WTC11 (cell line): ENCODE measurements around the gene SLC8A1.

Source experiments
- CREB1 ChIP-seq: sonication (generic); formaldehyde crosslinking; IDR thresholded peaks from 2 replicates; pipeline ENCODE4 v1.8.0; 2023; ENCODE audit warnings: mild to moderate bottlenecking, missing genetic modification reagents
- CTCF ChIP-seq: fragments of 200-600 bp; IDR thresholded peaks from 2 replicates; pipeline ENCODE4 v1.8.0; 2022; ENCODE audit warnings: antibody characterized with exemption
- E2F5 ChIP-seq: sonication (generic); formaldehyde crosslinking; IDR thresholded peaks from 2 replicates; pipeline ENCODE4 v1.8.1; 2022; ENCODE audit warnings: mild to moderate bottlenecking, moderate library complexity, missing genetic modification reagents
- ESRRA ChIP-seq: sonication (generic); formaldehyde crosslinking; IDR thresholded peaks from 2 replicates; pipeline ENCODE4 v1.8.1; 2022; ENCODE audit warnings: mild to moderate bottlenecking, missing genetic modification reagents, borderline replicate concordance
- JAZF1 ChIP-seq: fragments of 250-450 bp; sonication (Bioruptor Pico); IDR thresholded peaks from 2 replicates; pipeline ENCODE4 v1.9.0; 2021; ENCODE audit warnings: moderate library complexity, mild to moderate bottlenecking, inconsistent platforms
- JUN ChIP-seq: sonication (generic); formaldehyde crosslinking; IDR thresholded peaks from 2 replicates; pipeline ENCODE4 v1.8.0; 2023; ENCODE audit warnings: mild to moderate bottlenecking, missing genetic modification reagents
- MAX ChIP-seq: sonication (generic); formaldehyde crosslinking; IDR thresholded peaks from 2 replicates; pipeline ENCODE4 v1.8.0; 2022; ENCODE audit warnings: mild to moderate bottlenecking, missing genetic modification reagents
- NFYB ChIP-seq: sonication (generic); formaldehyde crosslinking; conservative IDR thresholded peaks from 2 replicates; pipeline ENCODE4 v1.8.0; 2022; ENCODE audit warnings: low read depth, missing genetic modification reagents
- PREB ChIP-seq: sonication (generic); formaldehyde crosslinking; IDR thresholded peaks from 2 replicates; pipeline ENCODE4 v1.8.1; 2022; ENCODE audit warnings: mild to moderate bottlenecking, missing genetic modification reagents, moderate library complexity, borderline replicate concordance
- SMAD4 ChIP-seq: sonication (generic); formaldehyde crosslinking; IDR thresholded peaks from 2 replicates; pipeline ENCODE4 v1.8.0; 2022; ENCODE audit warnings: mild to moderate bottlenecking, missing genetic modification reagents
- SP1 ChIP-seq: sonication (generic); formaldehyde crosslinking; conservative IDR thresholded peaks from 2 replicates; pipeline ENCODE4 v1.8.1; 2022; ENCODE audit warnings: missing genetic modification reagents
- TP53 ChIP-seq: sonication (generic); formaldehyde crosslinking; IDR thresholded peaks from 2 replicates; pipeline ENCODE4 v1.8.1; 2023; ENCODE audit warnings: mild to moderate bottlenecking, missing genetic modification reagents
- ZNF423 ChIP-seq: fragments of 250-450 bp; sonication (Bioruptor Pico); IDR thresholded peaks from 2 replicates; pipeline ENCODE4 v2.1.2; 2022; ENCODE audit warnings: mild to moderate bottlenecking, moderate library complexity
- ZNF512 ChIP-seq: sonication (generic); formaldehyde crosslinking; IDR thresholded peaks from 2 replicates; pipeline ENCODE4 v1.8.1; 2022; ENCODE audit warnings: missing genetic modification reagents, borderline replicate concordance

GRCh38 chr2:40097691-40098385 lies 354.1 kb downstream of the SLC8A1 start:
- no peak for TF ChIP-seq CTCF
- TF ChIP-seq SP1 (CRISPR knock-in tag) = no peak
- TF ChIP-seq JUN (CRISPR knock-in tag) = no peak
- no peak for TF ChIP-seq PREB (CRISPR knock-in tag)
- TF ChIP-seq MAX (CRISPR knock-in tag) = no peak
- TF ChIP-seq TP53 (CRISPR knock-in tag) = no peak
- TF ChIP-seq NFYB = no peak
- no peak for TF ChIP-seq SMAD4
- TF ChIP-seq ZNF512 = no peak
- no peak for TF ChIP-seq CREB1 (CRISPR knock-in tag)
- no peak for TF ChIP-seq E2F5 (CRISPR knock-in tag)
- TF ChIP-seq ESRRA = no peak
- TF ChIP-seq JAZF1 (CRISPR knock-in tag) = no peak
- no peak for TF ChIP-seq ZNF423
